Activated T-cell treated with anti-CD3 and anti-CD28 coated beads, Interleukin-2, amount 50 U/mL, for 1 hour (primary cell): ENCODE data around the gene TOM1L2.

Experiments used
- DNase-seq: peaks from one replicate; pipeline ENCODE4 v3.0.0-alpha.2; 2020

Gene TOM1L2

GRCh38 chr17:17994271-17995069 is 22.3 kb upstream of the TOM1L2 start:
- no peak for DNase-seq

GRCh38 chr17:17993852-17994251 is 21.7 kb upstream of the TOM1L2 start:
- DNase-seq, result no peak

GRCh38 chr17:17993366-17993765 is 21.2 kb upstream of the TOM1L2 start:
- DNase-seq, result no peak

GRCh38 chr17:17990282-17990681 is 18.1 kb upstream of the TOM1L2 start:
- no peak for DNase-seq

GRCh38 chr17:17989618-17990017 is 17.4 kb upstream of the TOM1L2 start:
- no peak for DNase-seq

GRCh38 chr17:17989081-17989480 is 16.9 kb upstream of the TOM1L2 start:
- no peak for DNase-seq

- no peak for DNase-seq
Observed at GRCh38 chr17:17988427-17988945, 16.3 kb upstream of the TOM1L2 start.

GRCh38 chr17:17987901-17988300 is 15.7 kb upstream of the TOM1L2 start:
- DNase-seq, result no peak

GRCh38 chr17:17987187-17987896 is 15.1 kb upstream of the TOM1L2 start:
- DNase-seq, result no peak

GRCh38 chr17:17985555-17985954 is 13.4 kb upstream of the TOM1L2 start:
- DNase-seq, result no peak

- DNase-seq, result no peak
Observed at GRCh38 chr17:17985153-17985552, 13.0 kb upstream of the TOM1L2 start.

- no peak for DNase-seq
Observed at GRCh38 chr17:17983776-17984175, 11.6 kb upstream of the TOM1L2 start.

GRCh38 chr17:17983376-17983775 is 11.2 kb upstream of the TOM1L2 start:
- DNase-seq, result no peak

- no peak for DNase-seq
Observed at GRCh38 chr17:17982801-17983200, 10.6 kb upstream of the TOM1L2 start.

GRCh38 chr17:17981330-17981729 is 9.1 kb upstream of the TOM1L2 start:
- DNase-seq, result no peak

GRCh38 chr17:17979778-17980177 is 7.6 kb upstream of the TOM1L2 start:
- no peak for DNase-seq

GRCh38 chr17:17978481-17979424 is 6.6 kb upstream of the TOM1L2 start:
- no peak for DNase-seq

GRCh38 chr17:17976931-17977570 is 4.9 kb upstream of the TOM1L2 start:
- no peak for DNase-seq

GRCh38 chr17:17975436-17975835 is 3.2 kb upstream of the TOM1L2 start:
- no peak for DNase-seq

- no peak for DNase-seq
Observed at GRCh38 chr17:17972952-17973254, 703 bp upstream of the TOM1L2 start.

- DNase-seq, result no peak
Observed at GRCh38 chr17:17971431-17972125, 622 bp downstream of the TOM1L2 start.
